ENCODE measurements around the gene SNRPB.

SNRPB gene

GRCh38 chr20:2418388-2418787 lies 52.2 kb downstream of the SNRPB start:
- DNase-seq, result no peak

GRCh38 chr20:2417213-2417541 lies 53.4 kb downstream of the SNRPB start:
- DNase-seq, result no peak

- no peak for DNase-seq
These were observed 53.9 kb downstream of the SNRPB start for GRCh38 chr20:2416541-2417212.

Data from central memory CD4-positive, alpha-beta T cell (primary cell).